Liver (tissue), 9 donors: Measurements from ENCODE around the gene PDE4C. TPM values are rescaled to one million over a fixed set of nuclear protein-coding genes. Genes with fewer than 3 reads are reported as not detected.
A peak's percentile ranks its signal among the peaks of the same experiment; 100 is the strongest.

Source experiments
- DNase-seq: peaks from one replicate; pipeline ENCODE4 v3.0.0-alpha.2; 2017; ENCODE audit warnings: low spot score
- H3K27ac ChIP-seq, 2 donors: one replicate each; pipeline ENCODE4 v1.7.0; 2013; ENCODE audit warnings: inconsistent platforms in 2 of 2, low read length in 2 of 2, control low read depth in 1 of 2, low read depth in 1 of 2, mild to moderate bottlenecking in 1 of 2
- H3K27me3 ChIP-seq, 4 donors: one replicate each; pipeline versions ENCODE4 v1.6.1 to v1.7.0; 2013; ENCODE audit warnings: low read length in 3 of 4, inconsistent platforms in 1 of 4, mild to moderate bottlenecking in 1 of 4, moderate library complexity in 1 of 4; ENCODE audit not compliant: control insufficient read depth in 4 of 4, insufficient read depth in 4 of 4
- H3K36me3 ChIP-seq, 4 donors: one replicate each; pipeline versions ENCODE4 v1.6.1 to v1.7.0; 2013; ENCODE audit warnings: low read length in 3 of 4, mild to moderate bottlenecking in 3 of 4, low read depth in 1 of 4, moderate library complexity in 1 of 4; ENCODE audit not compliant: control insufficient read depth in 4 of 4, insufficient read depth in 3 of 4
- H3K4me1 ChIP-seq, 4 donors: one replicate each; pipeline versions ENCODE4 v1.6.1 to v1.7.0; 2013; ENCODE audit warnings: low read length in 3 of 4, mild to moderate bottlenecking in 3 of 4, moderate library complexity in 1 of 4; ENCODE audit not compliant: control insufficient read depth in 4 of 4, insufficient read depth in 4 of 4
- H3K4me3 ChIP-seq, 3 donors: one replicate each; pipeline versions ENCODE4 v1.6.1 to v1.7.0; 2013; ENCODE audit warnings: low read length in 3 of 3, control low read depth in 1 of 3, low read depth in 1 of 3, mild to moderate bottlenecking in 1 of 3
- H3K9ac ChIP-seq, 2 donors: one replicate each; pipeline ENCODE4 v1.7.0; 2013; ENCODE audit warnings: low read length in 2 of 2, mild to moderate bottlenecking in 2 of 2, moderate library complexity in 2 of 2, control low read depth in 1 of 2, low read depth in 1 of 2
- H3K9me3 ChIP-seq, 4 donors: one replicate each; pipeline versions ENCODE4 v1.6.1 to v1.7.0; 2013; ENCODE audit warnings: low read length in 3 of 4; ENCODE audit not compliant: control insufficient read depth in 4 of 4
- ATF3 ChIP-seq: IDR thresholded peaks from 2 replicates; pipeline ENCODE4 v1.6.1; 2016; ENCODE audit warnings: antibody characterized with exemption
- CTCF ChIP-seq: fragments of 150-350 bp; IDR thresholded peaks from 2 replicates; pipeline ENCODE4 v1.5.1; 2017; ENCODE audit warnings: improper control_type of control experiment, low read depth, low read length; ENCODE audit not compliant: missing input control
- EGR1 ChIP-seq, 2 donors: IDR thresholded peaks; 2 replicates each; pipeline ENCODE4 v1.6.1; 2016 to 2018; ENCODE audit warnings: antibody characterized with exemption in 2 of 2, low read depth in 2 of 2
- FOXA1 ChIP-seq: IDR thresholded peaks from 2 replicates; pipeline ENCODE4 v1.6.1; 2016; ENCODE audit warnings: antibody characterized with exemption
- FOXA2 ChIP-seq: IDR thresholded peaks from 2 replicates; pipeline ENCODE4 v1.6.1; 2016; ENCODE audit warnings: antibody characterized with exemption
- GABPA ChIP-seq, 2 donors: IDR thresholded peaks in 1 of 2; conservative IDR thresholded peaks in 1 of 2; 2 replicates each; pipeline ENCODE4 v1.6.1; 2016; ENCODE audit warnings: antibody characterized with exemption in 2 of 2, mild to moderate bottlenecking in 1 of 2, moderate library complexity in 1 of 2
- HNF4A ChIP-seq, 2 donors: conservative IDR thresholded peaks; 2 replicates each; pipeline ENCODE4 v1.6.1; 2016; ENCODE audit warnings: antibody characterized with exemption in 2 of 2, mild to moderate bottlenecking in 2 of 2
- HNF4G ChIP-seq: IDR thresholded peaks from 2 replicates; pipeline ENCODE4 v1.6.1; 2016; ENCODE audit warnings: antibody characterized with exemption
- JUND ChIP-seq, 2 donors: IDR thresholded peaks; 2 replicates each; pipeline ENCODE4 v1.6.1; 2016; ENCODE audit warnings: antibody characterized with exemption in 2 of 2
- MAX ChIP-seq: IDR thresholded peaks from 2 replicates; pipeline ENCODE4 v1.6.1; 2016; ENCODE audit warnings: antibody characterized with exemption
- NR2F2 ChIP-seq: IDR thresholded peaks from 2 replicates; pipeline ENCODE4 v1.6.1; 2016; ENCODE audit warnings: antibody characterized with exemption
- RAD21 ChIP-seq, 2 donors: IDR thresholded peaks; 2 replicates each; pipeline ENCODE4 v1.6.1; 2016; ENCODE audit warnings: antibody characterized with exemption in 2 of 2, mild to moderate bottlenecking in 2 of 2
- REST ChIP-seq: IDR thresholded peaks from 2 replicates; pipeline ENCODE4 v1.6.1; 2016; ENCODE audit warnings: antibody characterized with exemption, mild to moderate bottlenecking
- RXRA ChIP-seq, 2 donors: IDR thresholded peaks; 2 replicates each; pipeline ENCODE4 v1.6.1; 2017 to 2018; ENCODE audit warnings: antibody characterized with exemption in 2 of 2, mild to moderate bottlenecking in 1 of 2
- SP1 ChIP-seq: IDR thresholded peaks from 2 replicates; pipeline ENCODE4 v1.6.1; 2018; ENCODE audit warnings: antibody characterized with exemption, mild to moderate bottlenecking
- TAF1 ChIP-seq: conservative IDR thresholded peaks from 2 replicates; pipeline ENCODE4 v1.6.1; 2016; ENCODE audit warnings: antibody characterized with exemption, mild to moderate bottlenecking
- YY1 ChIP-seq: IDR thresholded peaks from 2 replicates; pipeline ENCODE4 v1.6.1; 2016; ENCODE audit warnings: antibody characterized with exemption, mild to moderate bottlenecking
- ZBTB33 ChIP-seq: IDR thresholded peaks from 2 replicates; pipeline ENCODE4 v1.6.1; 2016; ENCODE audit warnings: antibody characterized with exemption
- WGBS: extraction: QIAGEN DNeasy Blood & Tissue Kit; methylation state at CpG from one replicate; pipeline ENCODE4 v1.1.7; 2013; 5-methylcytosine and 5-hydroxymethylcytosine counted together
- polyA plus RNA-seq, 2 donors: library from polyadenylated mRNA; stranded (reverse) in 1 of 2; unstranded in 1 of 2; fragments of 200-250 nt in 1 of 2; fragments of >200 nt in 1 of 2; fragmentation: Nextera tagmentation in 1 of 2; extraction: Ambion mirVana in 1 of 2; gene quantifications; one replicate each; pipeline versions ENCODE4 v1.2.1 to v1.2.3, GENCODE V29; 2013 to 2015
- total RNA-seq, 2 donors: library from RNA; depleted of rRNA; stranded (reverse); fragments of >200 nt; gene quantifications; one replicate each; pipeline ENCODE4 v1.2.3, GENCODE V29; 2014
- donor health status: healthy.
- donor health status: healthy.
- donor health status: healthy.
- donor health status: healthy.
- donor health status: healthy.

PDE4C gene
- total and polyA plus RNA-seq, 4 donors, result 0.23 to 0.75 (median 0.51) TPM; not detected in 1

- peak overlapping the region; percentile 60 to 65 (median 62) for H3K4me3 ChIP-seq
- peaks cover 7 to 20% (median 13%) of the 10 kb centered on the region in 4 donors for H3K4me1 ChIP-seq
- H3K9me3 ChIP-seq, result no peaks in the 10 kb centered on the region
- DNase-seq, result no peak
- peaks cover 0 to 3% (median 0%) of the 10 kb centered on the region in 4 donors for H3K36me3 ChIP-seq
- WGBS, result under 1% methylated on average over 22 of the region's 22 CpGs
- peak overlapping the region; percentile 75 to 96 for H3K9ac ChIP-seq
- peak overlapping the region; percentile 81 to 89 for H3K27ac ChIP-seq
- H3K27me3 ChIP-seq, result no peaks in the 10 kb centered on the region
- TF ChIP-seq ATF3 (no peak), CTCF (no peak), RXRA (IDR thresholded peaks at IDR 0.05) (peak; percentile 40 to 53), SP1 (no peak), HNF4G (no peak), EGR1 (IDR thresholded peaks at IDR 0.05; ENCODE audit: low read depth in 2 of 2) (no peak), RAD21 (IDR thresholded peaks at IDR 0.05) (no peak), JUND (IDR thresholded peaks at IDR 0.05) (peak in 1 of 2 donors; percentile 5), TAF1 (no peak), FOXA2 (no peak), GABPA (IDR thresholded peaks at IDR 0.05 in 1 of 2, conservative IDR thresholded peaks at IDR 0.05 in 1 of 2) (no peak), NR2F2 (peak; percentile 37), REST (peak; percentile 49), YY1 (no peak), HNF4A (conservative IDR thresholded peaks at IDR 0.05) (peak; percentile 51 to 68), FOXA1 (no peak), MAX (no peak), ZBTB33 (peak; percentile 1)
Measured at GRCh38 chr19:18204394-18205199, 21.6 kb downstream of the PDE4C start.
